GM11168 (cell line): ENCODE measurements around the gene GSC2.
"Not testable (repeated sequence)": the region's sequence is repeated elsewhere in the genome, so short reads cannot be mapped to it uniquely, and the experiment has no call there.

ENCODE experiments used
- in situ Hi-C: fragments of 300-500 bp; cut with MboI; formaldehyde crosslinking; loops from one replicate; pipeline ENCODE4 v1.12.0; 2022; ENCODE audit warnings: low sequenced_read_pairs; ENCODE audit not compliant: unreplicated experiment

The GSC2 gene

GRCh38 chr22:19166421-19166820 lies 16.3 kb upstream of the GSC2 start:
- in situ Hi-C loops, result no loop called here

GRCh38 chr22:19164425-19164824 lies 14.3 kb upstream of the GSC2 start:
- in situ Hi-C loops, result no loop called here

DNA sequence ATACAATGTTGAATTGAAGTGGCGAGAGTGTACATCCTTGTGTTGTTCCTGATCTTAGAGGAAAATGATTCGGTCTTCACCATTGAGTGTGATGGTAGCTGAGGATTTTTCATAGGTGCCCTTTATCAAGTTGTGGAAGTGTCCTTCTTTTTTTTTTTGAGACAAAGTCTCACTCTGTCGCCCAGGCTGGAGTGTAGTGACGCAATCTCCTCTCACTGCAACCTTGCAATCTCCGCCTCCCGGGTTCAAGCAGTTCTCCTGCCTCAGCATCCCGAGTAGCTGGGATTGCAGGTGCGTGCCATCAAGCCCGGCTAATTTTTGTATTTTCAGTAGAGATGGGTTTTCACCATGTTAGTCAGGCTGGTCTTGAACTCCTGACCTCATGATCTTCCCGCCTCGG lies 8.6 kb upstream of the GSC2 start:
- in situ Hi-C loops, result not testable (repeated sequence)

GRCh38 chr22:19156109-19156508 lies 6.0 kb upstream of the GSC2 start:
- in situ Hi-C loops, result not testable (repeated sequence)

GRCh38 chr22:19152942-19153883 lies 3.1 kb upstream of the GSC2 start:
- in situ Hi-C loops, result no loop called here

DNA sequence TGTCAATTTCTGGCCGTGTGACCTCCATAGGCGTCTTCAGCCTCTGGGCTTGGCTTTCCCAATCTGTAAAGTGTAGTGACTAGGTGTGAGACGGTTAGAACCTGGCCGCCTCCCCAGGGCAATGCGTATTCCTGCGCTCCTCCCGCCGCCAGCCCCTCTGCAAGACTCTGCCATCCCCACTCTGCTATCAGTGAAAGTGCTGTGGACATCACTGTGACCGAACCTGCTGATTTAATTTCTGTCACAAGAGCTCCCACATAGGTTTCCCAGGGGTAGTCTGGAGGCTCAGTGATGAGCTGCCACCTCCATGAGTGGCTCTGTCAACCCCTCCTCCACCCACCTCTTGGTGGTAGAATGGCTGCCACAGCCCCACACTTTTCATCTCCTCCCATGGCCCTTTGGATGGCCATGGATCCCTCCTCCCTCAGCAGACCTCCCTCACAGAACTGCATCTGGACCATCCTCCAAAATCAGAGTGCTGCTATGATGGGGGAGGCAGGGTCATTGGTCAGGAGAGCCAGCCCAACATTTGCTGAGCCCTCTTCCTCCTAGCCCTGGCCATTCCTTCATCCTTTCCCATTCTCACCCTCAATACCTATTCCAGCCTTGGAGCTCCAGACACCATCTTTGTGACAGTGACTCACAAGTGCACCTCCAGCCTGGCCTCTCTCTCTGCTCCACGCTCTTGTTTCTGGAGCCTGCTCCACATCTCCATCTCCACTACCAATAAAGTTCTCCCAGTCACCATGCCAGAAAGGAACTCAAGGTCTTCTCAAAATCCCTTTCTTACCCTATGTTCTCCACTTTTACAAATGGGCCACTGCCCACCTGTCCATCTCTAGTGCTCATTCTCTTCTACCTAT lies 1.5 kb upstream of the GSC2 start:
- in situ Hi-C loops, result no loop called here

DNA sequence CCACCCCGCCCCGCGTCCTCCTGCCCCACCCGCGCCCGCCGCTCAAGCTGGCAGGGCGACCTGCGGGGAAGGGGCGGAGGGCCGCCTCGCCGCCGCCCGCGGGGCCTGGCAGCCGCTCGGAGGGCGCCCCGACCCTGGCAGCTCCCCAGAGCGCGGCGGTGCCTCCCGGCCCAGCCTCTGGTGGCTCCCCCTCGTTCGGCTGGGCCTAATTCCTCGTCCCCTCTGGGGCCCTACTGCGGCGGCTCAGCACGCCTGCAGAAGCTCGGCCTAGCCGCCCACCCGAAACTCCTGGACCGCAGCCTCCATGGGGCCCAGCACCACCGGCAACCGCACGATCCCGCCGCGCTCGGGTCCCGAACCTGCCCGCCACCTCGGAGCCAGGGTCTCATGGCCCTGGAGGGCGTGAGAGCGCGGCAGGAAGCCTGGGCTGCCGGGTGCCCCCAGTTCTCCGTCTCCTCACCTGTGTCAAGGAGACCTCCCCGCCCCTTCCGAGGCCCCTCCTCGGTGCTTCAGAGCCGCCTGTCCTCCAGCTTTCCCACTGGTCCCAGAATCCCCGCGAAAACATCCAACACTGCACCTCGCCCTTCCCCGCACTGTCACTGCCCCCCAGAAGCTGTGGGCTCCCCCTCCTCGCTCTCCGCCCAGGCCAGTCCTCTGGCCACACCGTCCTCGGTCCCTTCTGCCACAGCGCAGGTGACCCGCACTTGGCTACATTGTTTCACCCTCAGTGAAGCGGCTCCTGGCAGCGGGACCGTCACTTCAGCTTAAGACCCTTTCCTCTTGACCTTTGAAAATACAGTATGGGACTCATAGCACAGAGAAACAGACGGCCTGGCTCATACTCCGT lies 613 bp upstream of the GSC2 start:
- in situ Hi-C loops, result no loop called here

- in situ Hi-C loops, result no loop called here
Measured at GRCh38 chr22:19149047-19149883, 827 bp downstream of the GSC2 start.

DNA sequence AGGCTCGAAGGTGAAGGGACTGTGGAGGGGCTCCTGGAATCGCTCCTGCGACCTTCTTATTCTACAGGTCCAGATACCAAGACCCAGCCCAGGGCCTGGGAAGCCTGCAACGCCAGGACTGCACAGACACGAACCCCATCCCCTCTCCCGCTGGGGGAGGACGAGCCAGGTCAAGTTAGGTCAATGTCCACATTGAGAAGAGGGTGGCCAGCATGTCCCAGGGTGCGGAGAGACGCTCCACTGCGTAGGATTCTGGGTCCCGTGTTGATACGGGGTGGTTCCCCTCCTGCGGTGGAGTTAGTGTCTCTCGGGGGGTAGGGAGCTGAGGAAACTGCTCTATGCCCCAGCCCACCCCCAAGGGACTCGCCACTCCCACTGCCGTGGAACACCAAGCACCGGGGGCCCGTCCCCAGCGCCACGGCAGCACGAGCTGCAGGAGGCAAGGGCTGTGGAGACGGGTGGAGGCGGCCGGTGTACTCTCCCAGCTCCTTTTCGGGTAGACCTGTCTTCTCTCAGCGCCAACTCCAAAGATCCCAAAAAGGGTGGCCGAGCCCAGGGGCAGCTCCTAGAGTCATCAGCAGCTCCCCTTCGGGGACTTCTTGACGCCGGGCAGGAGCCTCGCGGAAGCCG lies 1.6 kb downstream of the GSC2 start:
- in situ Hi-C loops, result no loop called here

DNA sequence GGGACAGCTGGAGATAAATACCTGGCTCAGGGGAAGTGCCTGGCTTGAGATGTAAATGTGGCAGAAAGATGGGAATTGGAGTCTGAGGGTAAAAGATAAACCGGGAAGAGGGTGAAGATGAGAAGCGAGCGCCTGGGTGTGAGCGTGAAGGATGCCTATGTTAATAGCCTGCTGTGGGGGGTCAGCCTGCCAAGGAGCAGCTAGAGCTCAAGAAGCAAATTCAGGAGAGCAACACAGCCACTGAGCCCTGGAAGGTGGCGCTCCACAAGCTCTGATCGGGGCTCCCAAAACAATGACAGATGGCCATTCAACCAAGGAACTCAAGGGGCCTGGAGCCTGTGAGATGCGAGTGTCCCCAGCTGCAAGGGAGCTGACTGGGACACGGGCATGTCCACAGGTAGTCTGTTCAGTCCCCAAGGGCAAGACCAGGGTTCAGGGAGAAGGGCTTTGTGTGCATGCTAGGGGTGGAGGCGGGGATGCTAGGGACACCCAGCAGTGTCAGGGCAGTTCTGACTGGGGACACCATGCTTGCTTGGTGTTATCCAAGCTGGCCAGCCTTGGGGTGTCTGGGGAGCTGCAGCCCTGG lies 2.8 kb downstream of the GSC2 start:
- in situ Hi-C loops, result no loop called here

- in situ Hi-C loops, result no loop called here
Measured at GRCh38 chr22:19146215-19146968, 3.7 kb downstream of the GSC2 start.

DNA sequence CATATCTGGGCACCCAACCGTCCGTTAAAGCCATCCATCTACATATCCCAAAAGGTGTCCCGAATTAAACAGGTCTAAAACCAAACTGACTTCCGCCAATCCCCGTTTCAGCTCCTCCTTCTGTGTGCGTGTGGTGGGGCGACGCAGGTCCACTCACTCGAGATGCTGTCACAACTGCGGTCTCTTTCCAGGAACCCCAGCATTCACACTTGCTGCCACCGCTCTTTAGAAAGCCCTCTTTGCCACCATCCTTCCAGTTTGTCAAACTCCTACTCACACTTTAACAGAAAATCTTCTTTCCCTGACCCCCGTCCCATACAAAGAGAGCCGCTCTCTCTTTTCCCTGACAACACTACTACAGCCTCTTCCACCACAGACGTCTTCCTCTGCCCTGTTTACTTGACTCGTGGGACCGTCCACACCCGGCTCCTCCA lies 6.1 kb downstream of the GSC2 start:
- in situ Hi-C loops, result no loop called here

GRCh38 chr22:19143212-19143611 lies 6.9 kb downstream of the GSC2 start:
- in situ Hi-C loops, result no loop called here

- in situ Hi-C loops, result no loop called here
Measured at GRCh38 chr22:19142394-19142793, 7.7 kb downstream of the GSC2 start.

- in situ Hi-C loops, result no loop called here
Measured at GRCh38 chr22:19139974-19140373, 10.1 kb downstream of the GSC2 start.

DNA sequence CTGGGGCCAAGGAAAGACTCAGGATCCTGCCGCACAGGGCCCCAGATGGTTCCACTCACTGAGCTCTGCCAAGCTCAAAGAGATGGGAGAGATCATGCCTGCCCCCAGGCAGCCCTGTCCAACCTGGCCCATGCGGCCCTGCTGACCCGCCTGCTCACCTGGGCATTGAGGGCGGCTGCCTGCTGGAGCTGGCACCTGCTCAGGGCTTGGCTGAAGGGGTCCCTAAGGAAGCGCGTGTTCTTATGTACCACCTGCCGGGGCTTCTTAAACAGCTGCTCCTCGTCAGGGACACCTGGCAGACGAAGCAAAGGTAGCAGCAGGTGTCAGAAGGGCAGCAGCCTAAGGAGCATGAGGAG lies 11.1 kb downstream of the GSC2 start:
- in situ Hi-C loops, result no loop called here

DNA sequence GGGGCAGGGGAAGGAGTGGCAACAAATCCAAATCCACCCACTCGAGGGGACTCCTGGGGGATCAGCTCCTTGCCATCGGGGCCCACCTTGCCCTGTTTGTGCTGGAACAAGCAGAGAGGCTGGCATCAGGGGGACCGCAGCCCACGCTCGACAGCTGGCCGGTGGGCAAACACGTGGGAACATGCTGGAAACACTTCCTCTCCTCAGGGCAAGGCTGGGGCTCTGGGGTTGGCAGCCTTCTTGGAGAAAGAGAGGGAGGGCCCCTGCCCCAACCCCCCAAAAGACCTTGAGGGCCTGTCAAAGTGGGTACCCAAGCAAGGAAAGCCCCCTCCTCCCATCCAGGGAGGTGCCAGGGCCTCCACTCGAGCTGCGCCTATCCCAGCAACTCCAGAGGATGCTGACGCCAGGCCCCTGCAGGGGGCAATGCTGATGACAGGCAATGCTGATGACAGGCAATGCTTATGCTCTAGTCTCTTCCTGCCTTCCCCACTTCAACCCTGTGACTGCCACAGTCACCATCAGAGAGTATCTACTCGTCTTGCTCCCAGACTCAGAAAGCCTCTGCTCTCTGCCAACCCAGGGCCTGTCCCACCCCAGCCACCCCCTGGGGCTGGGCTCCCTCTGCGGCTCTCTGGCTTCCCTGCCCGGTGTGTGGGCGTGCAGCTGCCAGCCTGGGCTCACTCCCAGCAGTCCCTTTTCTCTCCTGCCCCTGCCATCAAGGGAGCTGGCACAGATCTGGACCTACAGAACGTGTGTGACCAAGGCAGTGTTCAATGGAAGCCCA lies 11.7 kb downstream of the GSC2 start:
- in situ Hi-C loops, result no loop called here
